Measurements from ENCODE around the gene HCN2. TPM values are rescaled to one million over a fixed set of nuclear protein-coding genes. Genes with fewer than 3 reads are reported as not detected.

The HCN2 gene
- total and polyA plus RNA-seq, 9 of the 15 experiments (the other 6 are each of a cell fraction or from before 2014, with no cell fraction given) = 0.29 to 4.2 (median 0.82) TPM; not detected in 2

DNA sequence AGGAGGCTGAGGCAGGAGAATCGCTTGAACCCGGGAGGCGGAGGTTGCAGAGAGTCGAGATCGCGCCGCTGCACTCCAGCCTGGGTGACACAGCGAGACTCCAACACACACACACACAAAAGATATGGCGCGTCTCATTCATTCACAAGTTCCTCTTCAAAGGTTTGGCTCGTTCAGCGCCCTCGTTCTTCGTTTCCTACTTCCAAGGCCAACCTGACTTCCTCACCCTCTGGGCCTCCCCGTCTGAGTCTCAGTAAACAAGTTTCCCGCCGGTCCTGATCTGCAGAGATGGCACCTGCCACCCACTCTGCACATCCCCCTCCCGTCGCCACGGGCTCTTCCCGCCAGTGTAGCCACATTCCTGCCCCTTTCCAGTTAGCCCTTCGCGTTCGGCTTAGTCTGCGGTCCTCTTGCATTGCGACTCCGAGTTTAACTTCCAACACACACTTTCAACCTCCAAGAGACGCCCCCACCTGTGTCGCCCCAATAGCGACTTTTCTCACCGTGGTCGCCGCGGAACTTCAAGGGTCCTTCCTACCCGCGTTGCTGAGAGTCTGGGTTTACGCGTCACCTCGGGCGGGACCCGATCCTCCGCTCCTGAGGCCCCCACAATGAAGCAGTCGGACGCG is 18.6 kb upstream of the HCN2 start:
- FAIRE-seq (peak; percentile 77), ATAC-seq (peak; percentile 1), DNase-seq (ENCODE audit: extremely low read depth in 1 of 4, low spot score in 3 of 4) (peak; percentile 43 to 74 (median 48))
- peak overlapping the region; percentile 81 to 99 for H3K9ac ChIP-seq (ENCODE audit: insufficient read depth in 1 of 2, low read depth in 2 of 2, low read length in 2 of 2)
- H2AFZ ChIP-seq (ENCODE audit: low read depth, low read length) = peak overlapping the region; percentile 86
- H4K20me1 ChIP-seq (replicated peaks; ENCODE audit: control insufficient read depth, insufficient read depth, low read length) = peaks cover 27% of the 10 kb centered on the region
- peaks cover 22 to 61% of the 10 kb centered on the region in 2 experiments for H3K4me1 ChIP-seq (replicated peaks in 1 of 2; ENCODE audit: control insufficient read depth in 2 of 2, insufficient read depth in 2 of 2, low read length in 2 of 2)
- ChIA-PET POLR2A (interaction anchor here (1.3 to 2.2 kb wide), 3 partner anchors 13 to 39 kb away, joined by 10 to 13 read pairs (median 12); partner anchors contain the start of gene CDC34), CTCF (ENCODE audit: low intra/inter-chr PET ratio) (no interaction called here)
- in situ Hi-C loops (cut with MboI) (no loop called here), intact Hi-C loops (cut with micrococcal nuclease) (loop anchor here (1.0 kb wide), 1 partner anchor 15 kb away; no protein-coding TSS in a partner anchor)
- H3K27me3 ChIP-seq (ENCODE audit: control insufficient read depth in 2 of 2, insufficient read depth in 2 of 2, low read length in 2 of 2) = no peaks in the 10 kb centered on the region
- peaks cover 40% of the 10 kb centered on the region for H3K79me2 ChIP-seq (ENCODE audit: control insufficient read depth, insufficient read depth, low read length)
- WGBS (ENCODE audit: insufficient coverage, low coverage, missing lambda C conversion rate) = 2% methylated on average over 45 of the region's 45 CpGs
- no TSS peak for BruUV-seq (replicated peaks)
- H3K27ac ChIP-seq (ENCODE audit: extremely low read depth, low read depth, low read length) = peak overlapping the region; percentile 92
- H3K9me1 ChIP-seq (ENCODE audit: control insufficient read depth, insufficient read depth, low read length) = peaks cover 8% of the 10 kb centered on the region
- H3K36me3 ChIP-seq (ENCODE audit: control insufficient read depth, insufficient read depth, low read length) = peaks cover 8% of the 10 kb centered on the region; the same call in 1 of the 3 replicates
- peaks cover 8% of the 10 kb centered on the region for H3K9me3 ChIP-seq (replicated peaks; ENCODE audit: control insufficient read depth, insufficient read depth, low read depth, low read length)
- H3K4me3 ChIP-seq = peak overlapping the region; percentile 43
- H3K4me2 ChIP-seq (ENCODE audit: insufficient read depth, low read length) = peak overlapping the region; percentile 90
- TF ChIP-seq, protein P1, sequence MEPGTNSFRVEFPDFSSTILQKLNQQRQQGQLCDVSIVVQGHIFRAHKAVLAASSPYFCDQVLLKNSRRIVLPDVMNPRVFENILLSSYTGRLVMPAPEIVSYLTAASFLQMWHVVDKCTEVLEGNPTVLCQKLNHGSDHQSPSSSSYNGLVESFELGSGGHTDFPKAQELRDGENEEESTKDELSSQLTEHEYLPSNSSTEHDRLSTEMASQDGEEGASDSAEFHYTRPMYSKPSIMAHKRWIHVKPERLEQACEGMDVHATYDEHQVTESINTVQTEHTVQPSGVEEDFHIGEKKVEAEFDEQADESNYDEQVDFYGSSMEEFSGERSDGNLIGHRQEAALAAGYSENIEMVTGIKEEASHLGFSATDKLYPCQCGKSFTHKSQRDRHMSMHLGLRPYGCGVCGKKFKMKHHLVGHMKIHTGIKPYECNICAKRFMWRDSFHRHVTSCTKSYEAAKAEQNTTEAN (CRISPR knock-in tag; IDR thresholded peaks at IDR 0.05) = 0 out of 2 replicates have a peak, but pooled peaks have one; percentile 12
- TF ChIP-seq SMAD4 (CRISPR knock-in tag; conservative IDR thresholded peaks at IDR 0.05) (peak; percentile 73; the same call in 1 of the 2 replicates), ZBTB7A (IDR thresholded peaks at IDR 0.05; ENCODE audit: borderline replicate concordance, control insufficient read depth, low read depth, low read length) (peak; percentile 39; the same call in 1 of the 2 replicates), ELF1 (tag; IDR thresholded peaks at IDR 0.05) (no peak), JUND (IDR thresholded peaks at IDR 0.05; ENCODE audit: borderline replicate concordance, low read depth, low read length) (no peak), JUND (tag; IDR thresholded peaks at IDR 0.05; ENCODE audit: borderline replicate concordance, low read depth, low read length) (0 out of 3 replicates have a peak, but pooled peaks have one; percentile 18), PTBP1 (IDR thresholded peaks at IDR 0.05; ENCODE audit: low read depth, low read length) (no peak), MAX (CRISPR knock-in tag; IDR thresholded peaks at IDR 0.05) (peak; percentile 31; the same call in 1 of the 2 replicates), CBFA2T2 (conservative IDR thresholded peaks at IDR 0.05) (no peak), OTX1 (CRISPR knock-in tag; IDR thresholded peaks at IDR 0.05) (peak; percentile 71; the same call in 1 of the 2 replicates), POLR2A (conservative IDR thresholded peaks at IDR 0.05) (peak; percentile 70), TEAD1 (CRISPR knock-in tag; IDR thresholded peaks at IDR 0.05) (peak in 1 of 2 experiments; percentile 91; a peak in 1 of 4 replicates), ZNF76 (CRISPR knock-in tag; IDR thresholded peaks at IDR 0.05; ENCODE audit: borderline replicate concordance) (0 out of 2 replicates have a peak, but pooled peaks have one; percentile 29), ZBTB8A (IDR thresholded peaks at IDR 0.05; ENCODE audit: partially characterized antibody) (no peak), NKRF (IDR thresholded peaks at IDR 0.05; ENCODE audit: borderline replicate concordance) (no peak; the same call in 1 of the 2 replicates)
- TF ChIP-seq, protein P2, sequence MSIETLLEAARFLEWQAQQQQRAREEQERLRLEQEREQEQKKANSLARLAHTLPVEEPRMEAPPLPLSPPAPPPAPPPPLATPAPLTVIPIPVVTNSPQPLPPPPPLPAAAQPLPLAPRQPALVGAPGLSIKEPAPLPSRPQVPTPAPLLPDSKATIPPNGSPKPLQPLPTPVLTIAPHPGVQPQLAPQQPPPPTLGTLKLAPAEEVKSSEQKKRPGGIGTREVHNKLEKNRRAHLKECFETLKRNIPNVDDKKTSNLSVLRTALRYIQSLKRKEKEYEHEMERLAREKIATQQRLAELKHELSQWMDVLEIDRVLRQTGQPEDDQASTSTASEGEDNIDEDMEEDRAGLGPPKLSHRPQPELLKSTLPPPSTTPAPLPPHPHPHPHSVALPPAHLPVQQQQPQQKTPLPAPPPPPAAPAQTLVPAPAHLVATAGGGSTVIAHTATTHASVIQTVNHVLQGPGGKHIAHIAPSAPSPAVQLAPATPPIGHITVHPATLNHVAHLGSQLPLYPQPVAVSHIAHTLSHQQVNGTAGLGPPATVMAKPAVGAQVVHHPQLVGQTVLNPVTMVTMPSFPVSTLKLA (conservative IDR thresholded peaks at IDR 0.05) = 0 out of 4 replicates have a peak, but pooled peaks of 1 of the 2 experiments have one; percentile 15
